NCI-H510A treated with DMSO at 0.1 percent for 48 hours (cell line): ENCODE results near the gene KCTD15.

Experiments used
- DNase-seq: peaks from one replicate; lab custom pipeline; 2025; lab: John Stamatoyannopoulos, UW

Gene KCTD15

DNA sequence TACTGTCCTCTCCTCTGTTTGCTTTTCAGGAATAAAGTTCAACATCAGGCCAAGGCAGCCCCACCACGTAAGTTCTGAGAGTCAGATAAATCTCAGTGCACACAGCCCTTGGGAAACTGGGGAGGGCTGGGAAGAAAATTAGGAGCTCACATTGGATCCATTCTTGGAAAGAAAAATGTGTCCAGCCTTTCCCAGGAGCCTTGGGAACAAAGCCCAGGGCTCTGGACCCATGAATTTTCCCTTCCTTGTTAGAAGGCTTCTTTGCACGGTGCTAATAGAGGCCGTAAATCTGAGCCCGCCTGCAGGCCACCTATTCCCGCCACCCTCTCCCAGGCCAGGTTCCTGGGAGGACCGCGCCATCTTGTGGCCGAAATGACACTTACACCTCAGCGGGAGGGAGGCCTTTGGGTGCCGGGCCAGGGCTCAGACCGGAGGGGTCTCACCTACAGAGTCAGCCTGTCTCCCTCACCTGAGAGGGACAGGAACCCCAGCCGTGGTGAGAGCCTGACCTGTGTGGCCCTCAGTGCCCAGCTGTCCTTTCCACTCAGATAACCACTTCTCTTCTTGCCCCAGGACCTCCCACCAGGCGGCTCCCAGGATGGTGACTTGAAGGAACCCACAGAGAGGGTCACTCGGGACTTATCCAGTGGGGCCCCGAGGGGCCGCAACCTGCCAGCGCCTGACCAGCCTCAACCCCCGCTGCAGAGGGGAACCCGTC is 25.1 kb upstream of the KCTD15 start:
- peak; percentile 58 for DNase-seq

DNA sequence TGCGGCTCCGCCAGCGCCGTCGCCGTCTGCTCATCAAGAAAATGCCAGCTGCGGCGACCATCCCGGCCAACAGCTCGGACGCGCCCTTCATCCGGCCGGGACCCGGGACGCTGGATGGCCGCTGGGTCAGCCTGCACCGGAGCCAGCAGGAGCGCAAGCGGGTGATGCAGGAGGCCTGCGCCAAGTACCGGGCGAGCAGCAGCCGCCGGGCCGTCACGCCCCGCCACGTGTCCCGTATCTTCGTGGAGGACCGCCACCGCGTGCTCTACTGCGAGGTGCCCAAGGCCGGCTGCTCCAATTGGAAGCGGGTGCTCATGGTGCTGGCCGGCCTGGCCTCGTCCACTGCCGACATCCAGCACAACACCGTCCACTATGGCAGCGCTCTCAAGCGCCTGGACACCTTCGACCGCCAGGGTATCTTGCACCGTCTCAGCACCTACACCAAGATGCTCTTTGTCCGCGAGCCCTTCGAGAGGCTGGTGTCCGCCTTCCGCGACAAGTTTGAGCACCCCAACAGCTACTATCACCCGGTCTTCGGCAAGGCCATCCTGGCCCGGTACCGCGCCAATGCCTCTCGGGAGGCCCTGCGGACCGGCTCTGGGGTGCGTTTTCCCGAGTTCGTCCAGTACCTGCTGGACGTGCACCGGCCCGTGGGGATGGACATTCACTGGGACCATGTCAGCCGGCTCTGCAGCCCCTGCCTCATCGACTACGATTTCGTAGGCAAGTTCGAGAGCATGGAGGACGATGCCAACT is 24.4 kb upstream of the KCTD15 start:
- no peak for DNase-seq

DNA sequence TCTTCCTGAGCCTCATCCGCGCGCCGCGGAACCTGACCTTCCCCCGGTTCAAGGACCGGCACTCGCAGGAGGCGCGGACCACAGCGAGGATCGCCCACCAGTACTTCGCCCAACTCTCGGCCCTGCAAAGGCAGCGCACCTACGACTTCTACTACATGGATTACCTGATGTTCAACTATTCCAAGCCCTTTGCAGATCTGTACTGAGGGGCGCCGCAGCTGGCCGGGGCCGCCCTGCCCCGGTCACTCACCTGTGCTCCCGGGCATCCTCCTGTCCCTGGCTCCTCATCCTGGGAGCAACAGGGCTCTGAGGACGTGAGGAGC is 23.9 kb upstream of the KCTD15 start:
- no peak for DNase-seq

DNA sequence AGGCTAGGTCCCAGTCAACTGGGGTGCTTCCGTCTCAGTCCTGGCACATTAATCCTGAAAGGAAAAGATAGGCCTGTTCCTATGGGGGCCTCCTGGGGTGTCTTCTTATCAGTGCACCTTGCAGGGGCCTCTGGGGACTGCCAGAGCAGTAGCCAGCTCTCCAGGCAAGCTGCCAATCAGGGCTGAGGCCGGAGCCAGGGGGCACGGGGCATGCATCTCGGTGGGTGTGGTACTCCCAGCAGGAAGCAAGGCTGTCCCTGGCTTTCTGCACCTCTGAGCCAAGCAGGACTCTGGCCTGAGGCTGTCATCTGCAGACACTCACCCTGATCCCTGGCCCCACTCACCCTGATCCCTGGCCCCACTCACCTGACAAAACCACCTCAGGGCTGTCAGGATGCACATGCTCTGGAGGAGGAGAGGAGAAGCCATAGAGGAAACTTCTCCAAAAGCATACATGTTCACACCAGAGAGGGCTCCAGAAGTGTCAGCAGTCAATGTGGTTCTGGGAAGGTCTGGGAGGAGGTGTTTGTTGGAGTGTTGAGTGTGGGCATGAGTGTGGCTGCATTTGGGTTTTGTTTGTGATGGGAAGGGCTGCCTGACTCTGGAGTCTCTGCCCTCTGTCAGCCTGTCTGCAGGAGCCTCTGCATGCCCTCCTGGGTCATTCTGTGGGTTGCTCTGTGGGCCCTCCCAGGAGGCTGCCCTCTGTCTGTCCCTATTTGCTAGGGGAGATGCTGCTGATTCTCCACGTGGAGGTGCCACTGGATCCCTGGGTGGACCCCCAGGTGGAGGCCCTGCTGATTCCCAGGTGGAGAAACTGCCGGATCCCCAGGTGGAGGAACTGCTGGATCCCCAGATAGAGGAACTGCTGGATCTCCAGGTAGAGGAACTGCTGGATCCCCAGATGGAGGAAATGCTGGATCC is 22.7 kb upstream of the KCTD15 start:
- no peak for DNase-seq

DNA sequence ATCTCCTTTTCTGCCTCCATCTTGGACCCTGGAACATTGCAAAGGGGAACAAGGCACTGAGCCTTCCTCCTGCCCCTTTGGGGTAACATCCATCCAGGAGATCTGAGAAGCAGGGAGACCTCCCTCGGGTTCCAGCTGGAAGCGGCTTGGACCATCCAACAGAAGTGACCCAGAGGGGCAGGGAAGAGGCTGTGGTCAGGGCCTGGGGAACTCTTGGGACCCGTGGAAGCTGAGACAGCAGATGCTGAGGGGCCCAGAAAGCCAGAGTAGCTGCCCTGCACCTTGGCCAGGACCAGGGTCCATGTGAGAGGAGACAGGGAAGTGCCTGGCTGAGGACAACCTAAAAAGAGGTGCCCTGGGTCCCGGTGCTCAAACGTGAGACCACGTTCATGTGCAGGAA is 21.9 kb upstream of the KCTD15 start:
- no peak for DNase-seq

DNA sequence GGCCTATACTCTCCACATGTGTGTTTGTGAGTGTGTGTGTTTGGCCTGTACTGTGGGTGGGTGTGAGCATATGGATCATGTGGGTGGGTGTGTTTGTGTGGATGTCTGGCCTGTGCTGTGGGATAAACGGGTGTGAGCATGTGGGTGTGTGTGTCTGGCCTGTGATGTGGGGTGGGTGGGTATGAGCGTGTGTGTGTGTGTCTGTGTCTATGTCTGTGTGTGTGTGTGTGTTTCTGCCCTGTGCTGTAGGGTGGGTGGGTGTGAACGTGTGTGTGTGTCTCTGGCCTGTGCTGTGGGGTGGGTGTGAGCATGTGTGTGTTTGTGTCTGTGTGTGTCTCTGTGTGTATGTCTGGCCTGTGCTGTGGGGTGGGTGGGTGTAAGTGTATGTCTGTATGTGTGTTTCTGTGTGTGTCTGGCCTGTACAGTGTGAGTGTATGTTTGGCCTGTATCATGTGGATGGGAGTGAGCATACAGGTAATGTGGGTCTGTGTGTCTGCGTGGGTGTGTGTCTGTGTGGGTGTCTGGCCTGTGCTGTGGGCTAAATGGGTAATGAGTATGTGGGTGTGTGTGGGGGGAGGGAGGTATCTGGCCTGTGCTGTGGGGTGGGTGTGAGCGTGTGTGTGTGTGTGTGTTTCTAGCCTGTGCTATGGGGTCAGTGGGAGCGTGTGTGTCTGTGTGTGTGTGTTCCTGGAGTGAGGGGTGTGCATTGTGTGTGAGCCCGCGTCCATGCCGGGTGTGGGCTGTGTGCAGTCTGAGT is 20.8 kb upstream of the KCTD15 start:
- no peak for DNase-seq

DNA sequence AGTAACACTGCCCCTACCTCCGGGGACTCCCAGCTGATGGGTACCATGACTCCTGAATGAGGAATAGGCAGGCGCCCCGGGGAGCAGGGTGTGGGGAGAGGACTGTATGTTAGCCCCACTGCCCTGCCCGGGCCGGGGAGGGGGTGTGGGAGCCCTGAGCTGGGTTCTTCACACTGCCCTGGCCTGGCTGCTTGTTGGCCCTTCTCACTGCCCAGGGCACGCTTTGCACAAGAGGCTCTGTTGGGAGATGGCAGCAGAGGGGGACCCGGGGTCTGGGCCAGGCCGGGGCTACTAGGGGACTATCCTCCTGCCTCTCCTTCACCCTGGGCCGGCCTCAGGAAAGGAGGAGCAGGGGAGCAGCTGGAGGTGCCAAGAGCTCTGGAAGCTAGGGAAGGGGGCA is 19.3 kb upstream of the KCTD15 start:
- no peak for DNase-seq

DNA sequence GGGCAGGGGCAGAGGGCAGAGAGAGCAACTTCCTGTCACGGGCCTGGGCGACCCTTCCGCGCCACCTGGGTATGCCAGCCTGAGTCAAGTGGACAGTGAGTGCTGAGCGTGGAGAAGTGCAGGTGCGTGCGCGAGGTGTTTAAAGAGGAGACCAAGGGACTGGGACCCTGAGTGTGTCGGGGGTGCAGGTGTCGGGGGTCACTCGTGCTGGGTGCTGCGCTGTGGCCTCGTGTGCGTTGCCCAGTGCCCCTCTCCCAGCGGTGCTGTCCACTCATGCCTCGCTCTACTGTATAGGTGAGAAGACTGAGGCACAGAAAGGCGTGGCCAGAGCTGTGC is 18.9 kb upstream of the KCTD15 start:
- DNase-seq: no peak

DNA sequence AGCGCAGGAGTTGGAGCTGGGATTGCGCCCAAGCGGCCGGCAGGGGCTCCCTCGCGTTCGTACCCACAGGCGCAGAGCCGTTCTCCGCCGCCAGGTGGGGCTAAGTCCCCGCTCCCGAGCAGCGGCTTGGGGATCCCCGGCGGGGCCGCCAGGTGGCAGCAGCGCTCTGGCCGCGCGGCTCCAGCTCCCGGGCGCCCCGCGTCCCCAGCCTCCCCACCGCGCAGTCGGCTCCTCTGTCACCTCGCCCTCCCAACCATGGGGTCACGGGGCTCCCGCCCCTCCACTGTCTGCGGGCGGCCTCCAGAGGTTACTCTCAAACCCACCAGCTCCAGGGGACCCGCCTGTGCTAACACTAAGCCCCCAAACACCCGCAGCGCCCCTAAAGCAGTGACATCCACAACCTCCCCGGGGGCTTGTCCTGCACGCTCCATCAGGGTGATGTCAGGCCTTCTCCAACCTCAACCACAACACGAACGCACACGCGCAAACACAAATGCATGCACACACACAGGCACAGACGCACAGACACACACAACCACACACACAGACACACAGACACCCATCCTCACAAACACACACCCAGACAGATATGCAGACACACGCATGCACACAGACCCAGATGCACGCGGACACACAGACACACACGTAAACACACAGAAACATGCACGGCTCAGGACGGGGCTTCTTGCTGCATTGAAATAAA is 18.4 kb upstream of the KCTD15 start:
- DNase-seq: peak; percentile 54

DNA sequence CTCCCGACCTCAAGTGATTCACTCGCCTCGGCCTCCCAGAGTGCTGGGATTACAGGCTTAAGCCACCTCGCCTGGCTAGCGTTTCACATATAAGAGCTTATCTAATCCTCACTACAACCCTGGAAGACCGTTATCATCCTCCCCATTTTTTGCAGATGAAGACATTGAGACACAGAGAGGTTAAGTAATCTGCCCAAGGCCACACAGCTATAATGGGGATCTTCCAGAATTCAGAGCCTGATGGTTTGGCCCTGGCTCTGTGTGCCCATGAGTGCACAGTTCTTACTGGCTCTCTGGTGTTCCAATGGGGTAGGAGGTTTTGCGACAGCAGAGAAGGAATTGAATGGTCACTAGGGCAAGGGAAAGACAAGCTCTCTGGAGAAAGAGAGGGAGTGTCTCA is 16.8 kb upstream of the KCTD15 start:
- DNase-seq: no peak

DNA sequence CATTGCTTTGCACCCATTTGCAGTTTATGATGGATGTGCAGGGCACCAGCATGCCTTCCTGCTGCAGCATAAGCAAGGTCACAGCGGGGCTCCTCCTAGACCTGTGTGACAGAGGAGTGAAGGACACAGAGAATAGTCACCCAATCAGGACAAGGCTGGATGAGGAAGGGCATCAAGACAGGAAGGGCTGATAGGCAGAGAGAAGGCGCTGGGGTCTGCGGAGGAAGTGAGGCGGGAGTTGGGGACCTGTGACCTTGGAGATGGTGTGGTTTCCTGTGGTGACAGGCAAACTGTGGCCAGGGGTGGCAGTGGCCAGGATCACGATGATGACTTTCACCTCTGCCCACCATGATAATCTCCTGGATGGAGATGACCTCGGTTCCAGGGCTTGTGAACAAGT is 16.4 kb upstream of the KCTD15 start:
- no peak for DNase-seq

DNA sequence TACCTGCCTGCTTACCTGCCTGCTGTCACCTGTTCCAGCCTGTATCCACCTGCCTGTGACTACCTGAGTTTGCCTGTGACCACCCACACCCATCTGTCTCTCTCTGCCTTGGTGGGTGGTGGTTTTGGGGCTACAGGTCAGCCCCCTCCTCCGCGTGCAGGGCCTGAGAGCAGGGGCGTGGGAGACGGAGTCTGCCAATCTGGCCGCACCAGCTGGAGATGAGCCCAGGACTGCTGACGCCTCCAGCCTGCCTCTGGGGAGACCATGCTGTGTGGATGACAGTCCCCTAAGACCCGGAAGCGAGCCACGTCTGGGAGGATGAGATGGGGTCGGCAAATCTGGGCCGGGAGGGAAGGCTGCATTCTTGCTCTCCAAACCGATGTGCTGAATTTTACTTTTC is 15.9 kb upstream of the KCTD15 start:
- DNase-seq: no peak

DNA sequence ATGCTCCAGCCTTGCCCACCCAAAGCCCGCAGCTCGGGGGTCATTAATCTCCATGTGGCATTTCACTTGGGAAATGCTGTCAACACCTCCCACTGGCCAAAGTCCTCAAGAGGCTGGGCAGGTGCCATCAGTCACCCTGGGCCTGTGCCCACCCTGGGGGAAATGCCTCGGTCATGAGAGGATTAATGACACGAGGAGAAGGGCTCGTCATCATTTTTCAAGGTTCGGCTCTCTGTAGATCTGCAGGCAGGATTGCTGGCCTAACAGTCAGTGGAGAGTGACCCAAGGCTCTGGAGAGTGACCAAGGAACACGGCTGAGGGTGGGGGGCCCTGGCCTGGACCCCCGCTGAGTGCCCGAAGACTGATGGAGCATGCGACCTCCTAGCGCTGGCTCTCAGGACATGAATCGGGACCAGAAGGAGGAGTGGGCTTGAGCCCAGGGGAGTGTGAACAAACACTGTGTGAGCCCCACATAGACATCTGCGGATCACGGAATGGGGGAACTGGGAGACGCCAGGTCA is 15.2 kb upstream of the KCTD15 start:
- no peak for DNase-seq

DNA sequence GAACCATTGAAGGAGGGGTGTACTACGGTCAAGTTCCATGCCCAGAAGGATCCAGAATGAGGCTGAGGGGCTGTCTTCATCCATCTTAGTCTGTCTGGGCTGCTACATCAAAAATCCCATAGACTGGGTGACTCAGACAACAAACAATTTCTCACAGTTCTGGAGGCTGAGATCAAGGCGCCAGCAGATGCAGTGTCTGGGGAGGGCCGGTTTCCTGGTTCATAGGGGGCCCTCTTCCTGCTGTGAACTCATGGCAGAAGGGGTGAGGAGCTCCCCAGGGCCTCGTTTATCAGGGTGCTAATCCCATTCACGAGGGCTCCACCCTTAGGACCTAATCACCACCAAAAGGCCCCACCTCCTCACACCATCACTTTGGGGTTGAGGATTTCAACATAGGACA is 14.7 kb upstream of the KCTD15 start:
- DNase-seq: no peak

DNA sequence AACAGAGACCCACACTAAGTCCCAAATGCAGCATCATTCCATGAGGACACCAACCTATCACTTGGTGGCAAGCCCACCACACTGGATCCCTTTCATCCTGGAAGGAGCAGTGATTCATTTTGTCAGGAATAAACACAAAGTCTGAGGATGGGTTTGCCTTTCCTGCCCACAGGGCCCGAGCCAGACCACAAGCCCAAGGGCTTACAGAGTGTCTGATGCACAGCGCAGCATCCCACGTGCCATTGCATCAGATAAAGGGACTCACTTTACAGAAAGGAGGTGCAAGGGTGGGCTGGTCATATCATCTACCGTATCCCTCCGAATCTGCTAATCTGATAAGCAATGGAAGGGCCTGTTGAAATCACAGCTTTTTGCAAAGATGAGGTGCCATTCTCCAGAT is 12.2 kb upstream of the KCTD15 start:
- DNase-seq: no peak

DNA sequence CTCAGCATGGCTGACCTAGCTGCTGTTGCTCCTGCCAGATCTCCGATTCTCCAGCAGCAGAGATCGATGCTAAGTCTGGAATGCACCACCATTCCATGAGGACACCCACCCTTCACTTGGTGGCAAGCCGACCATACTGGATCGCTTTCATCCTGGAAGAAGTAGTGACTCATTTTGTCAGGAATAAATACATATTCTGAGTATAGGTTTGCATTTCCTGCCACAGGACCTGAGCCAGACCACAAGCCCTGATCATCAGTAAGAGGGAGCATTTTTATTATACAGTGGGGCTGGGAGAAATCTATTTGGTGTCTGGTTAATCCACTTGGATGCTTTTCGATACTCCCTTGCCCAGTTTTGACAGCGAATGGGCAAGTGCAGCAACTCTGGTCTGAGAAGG is 10.9 kb upstream of the KCTD15 start:
- no peak for DNase-seq

DNA sequence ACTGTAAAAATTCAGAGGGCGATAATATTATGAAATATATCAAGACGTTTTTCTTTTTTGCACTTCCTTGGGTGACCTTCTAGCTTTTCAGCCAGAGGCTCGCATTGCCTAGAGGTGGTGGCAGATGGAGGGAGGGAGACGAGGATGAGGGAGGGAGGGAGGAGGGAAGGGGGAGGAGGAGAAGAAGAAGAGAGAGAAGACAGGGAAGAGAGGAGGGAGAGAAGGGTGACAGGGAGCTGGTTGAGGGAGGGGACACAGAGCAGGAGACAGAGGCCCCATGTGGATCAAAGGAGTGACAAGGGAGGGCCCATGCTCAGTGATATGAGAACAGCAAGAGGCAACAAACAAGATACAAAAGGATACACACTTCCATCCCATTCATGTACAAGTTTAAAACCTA is 8.0 kb upstream of the KCTD15 start:
- no peak for DNase-seq

DNA sequence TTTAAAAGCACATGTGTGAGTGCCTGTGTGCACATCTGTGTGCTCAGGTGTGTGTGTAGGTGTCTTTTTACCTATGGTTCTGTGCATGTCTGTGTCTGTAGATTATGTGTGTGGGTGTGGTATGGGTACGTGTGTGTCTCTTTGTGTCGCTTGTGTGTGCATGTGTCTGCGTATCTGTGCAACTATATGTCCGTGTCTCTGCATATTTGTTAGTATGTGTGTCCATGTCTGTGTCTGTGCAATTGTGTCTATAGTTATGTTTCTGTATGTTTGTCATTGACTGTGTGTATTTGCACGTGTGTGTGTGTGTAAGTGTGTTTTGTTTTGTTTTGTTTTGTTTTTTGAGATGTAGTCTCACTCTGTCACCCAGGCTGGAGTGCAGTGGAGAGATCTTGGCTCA is 7.3 kb upstream of the KCTD15 start:
- no peak for DNase-seq

DNA sequence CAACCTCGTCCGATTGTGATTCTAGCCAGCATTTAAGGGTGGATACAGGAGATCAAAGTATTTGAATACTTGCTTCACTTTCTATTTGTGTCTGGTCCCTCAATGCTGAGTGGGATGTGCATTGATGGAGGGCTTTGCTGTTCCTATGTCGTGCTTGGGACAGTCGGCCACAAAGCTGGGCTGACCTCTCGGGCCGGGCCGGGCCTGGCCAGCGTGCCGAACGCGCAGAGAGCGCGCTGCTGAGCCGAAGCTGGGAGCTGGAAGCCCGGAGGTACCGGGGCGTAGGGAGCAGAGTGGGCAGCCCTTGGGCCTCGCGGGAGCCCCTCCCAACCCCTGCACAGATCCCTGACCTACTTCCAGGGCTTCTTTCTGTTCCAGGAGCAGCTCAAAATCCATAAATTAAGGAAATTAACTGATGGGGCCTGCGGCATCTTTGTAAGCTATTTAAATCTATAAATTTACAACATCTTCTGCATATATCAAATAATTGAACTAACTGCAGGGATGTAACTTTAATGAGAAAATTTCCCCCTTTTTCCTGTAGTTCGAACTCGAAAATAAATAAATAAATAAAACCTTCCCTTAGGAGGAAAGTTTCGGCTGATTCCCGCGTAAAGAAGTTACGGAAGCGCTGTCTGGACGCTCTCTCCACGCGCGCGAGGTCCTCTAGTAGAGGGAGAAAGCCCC is 1.8 kb upstream of the KCTD15 start:
- peak; percentile 46 for DNase-seq

DNA sequence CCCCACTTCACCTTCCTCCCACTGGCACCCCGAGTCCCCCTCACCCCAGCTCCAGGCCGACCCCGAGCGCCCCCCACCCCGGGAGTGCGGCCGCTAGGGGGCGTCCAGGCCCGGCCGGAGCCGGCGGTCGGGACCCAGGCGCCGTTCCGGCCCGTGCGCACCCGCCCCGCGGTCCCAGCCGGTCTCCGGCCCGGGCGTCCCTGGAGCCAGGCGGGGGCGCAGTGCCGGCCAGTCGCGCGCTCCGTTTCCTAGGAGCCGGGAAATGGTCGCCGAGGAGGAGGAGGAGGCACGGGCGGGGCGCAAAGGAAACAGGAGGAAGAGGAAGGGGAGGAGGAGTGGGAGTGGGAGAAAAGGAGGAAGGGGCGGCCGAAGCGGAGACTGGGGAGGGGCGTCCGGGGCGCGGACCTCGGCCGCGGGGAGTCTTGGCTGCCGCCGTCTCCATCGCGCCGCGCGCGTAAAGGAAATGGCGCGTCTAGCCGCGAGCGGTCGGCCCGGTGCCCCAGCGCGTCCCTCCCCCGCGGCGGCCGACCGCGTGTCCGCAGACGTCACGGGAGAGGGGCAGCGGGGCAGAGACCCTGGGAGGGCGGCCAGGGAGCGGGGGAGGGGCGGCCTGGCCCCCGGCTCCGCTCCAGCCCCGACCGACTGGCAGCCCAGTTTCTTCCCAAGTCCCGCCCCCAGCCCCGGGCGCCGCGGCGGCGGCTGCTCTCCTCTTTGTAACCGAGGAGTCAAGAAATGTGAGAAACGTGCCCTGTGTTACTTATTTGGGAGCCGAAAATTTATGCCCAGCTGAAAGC is 1.1 kb upstream of the KCTD15 start:
- peak; percentile 73 for DNase-seq
